Left ventricle myocardium inferior (tissue), 1 donor: ENCODE results near the gene SPATA6L. TPM values are rescaled to one million over a fixed set of nuclear protein-coding genes. Genes with fewer than 3 reads are reported as not detected.

ENCODE experiments used
- DNase-seq: peaks from one replicate; pipeline ENCODE4 v3.0.0-alpha.2; 2020
- H3K27ac ChIP-seq: fragments of 200-600 bp; replicated peaks from 2 replicates; pipeline ENCODE4 v1.8.0; 2021
- H3K27me3 ChIP-seq: fragments of 200-600 bp; 2 replicates; pipeline ENCODE4 v1.8.0; 2021; ENCODE audit warnings: low read depth
- H3K36me3 ChIP-seq: fragments of 200-600 bp; 2 replicates; pipeline ENCODE4 v1.8.0; 2021
- H3K4me1 ChIP-seq: fragments of 200-600 bp; 2 replicates; pipeline ENCODE4 v1.8.0; 2021
- H3K4me3 ChIP-seq: fragments of 200-600 bp; 2 replicates; pipeline ENCODE4 v1.8.0; 2021; ENCODE audit warnings: mild to moderate bottlenecking, moderate library complexity
- H3K9me3 ChIP-seq: fragments of 200-600 bp; replicated peaks from 2 replicates; pipeline ENCODE4 v1.8.0; 2021
- CTCF ChIP-seq: fragments of 200-600 bp; IDR thresholded peaks from 2 replicates; pipeline ENCODE4 v1.8.0; 2021; ENCODE audit warnings: antibody characterized with exemption, mild to moderate bottlenecking, borderline replicate concordance
- intact Hi-C: fragments of 100-400 bp; cut with micrococcal nuclease; formaldehyde crosslinking; loops from one replicate; pipeline ENCODE4 v1.11.0; 2022
- total RNA-seq: library from RNA; stranded (reverse); fragmentation: NEBNext Ultra II Directional; extraction: Animal tissue kit (Norgen Biotek cat#: 25700); gene quantifications from one replicate; pipeline ENCODE4 v1.2.1, GENCODE V29; 2021
- donor health status: DM: no; HTN: yes; CAD: no; lungs with severe emphysema.

SPATA6L gene
- total RNA-seq, 1 donor from 2014 or later, result 0.96 TPM

- no peak for DNase-seq
- Histone ChIP-seq H3K36me3 (no peaks in the 10 kb centered on the region), H3K27me3 (no peaks in the 10 kb centered on the region), H3K27ac (no peak overlapping the region), H3K4me1 (peaks cover 12% of the 10 kb centered on the region), H3K9me3 (no peaks in the 10 kb centered on the region), H3K4me3 (no peak overlapping the region)
- TF ChIP-seq CTCF, result no peak
- intact Hi-C loops, result no loop called here
Observed at GRCh38 chr9:4670591-4670990, 4.3 kb upstream of the SPATA6L start.

GRCh38 chr9:4669890-4670289 lies 3.6 kb upstream of the SPATA6L start:
- H3K27ac ChIP-seq, result no peak overlapping the region
- no peak for TF ChIP-seq CTCF
- no peaks in the 10 kb centered on the region for H3K9me3 ChIP-seq
- no peaks in the 10 kb centered on the region for H3K36me3 ChIP-seq
- peaks cover 19% of the 10 kb centered on the region for H3K4me1 ChIP-seq
- H3K27me3 ChIP-seq, result no peaks in the 10 kb centered on the region
- H3K4me3 ChIP-seq, result no peak overlapping the region
- no peak for DNase-seq
- intact Hi-C loops, result no loop called here

- intact Hi-C loops, result no loop called here
- H3K27me3 ChIP-seq, result no peaks in the 10 kb centered on the region
- no peaks in the 10 kb centered on the region for H3K9me3 ChIP-seq
- no peak for DNase-seq
- H3K4me1 ChIP-seq, result peaks cover 30% of the 10 kb centered on the region
- no peaks in the 10 kb centered on the region for H3K36me3 ChIP-seq
- no peak overlapping the region for H3K27ac ChIP-seq
- no peak for TF ChIP-seq CTCF
- no peak overlapping the region for H3K4me3 ChIP-seq
Observed at GRCh38 chr9:4668604-4669003, 2.3 kb upstream of the SPATA6L start.

GRCh38 chr9:4667681-4668080 lies 1.4 kb upstream of the SPATA6L start:
- Histone ChIP-seq H3K4me3 (no peak overlapping the region), H3K36me3 (no peaks in the 10 kb centered on the region), H3K9me3 (no peaks in the 10 kb centered on the region), H3K27me3 (no peaks in the 10 kb centered on the region), H3K4me1 (peaks cover 39% of the 10 kb centered on the region), H3K27ac (no peak overlapping the region)
- intact Hi-C loops, result no loop called here
- TF ChIP-seq CTCF, result no peak
- DNase-seq, result no peak

- peak overlapping the region; percentile 66 for H3K4me3 ChIP-seq
- no peak overlapping the region for H3K27ac ChIP-seq
- intact Hi-C loops, result no loop called here
- no peaks in the 10 kb centered on the region for H3K27me3 ChIP-seq
- DNase-seq, result no peak
- TF ChIP-seq CTCF, result no peak
- H3K4me1 ChIP-seq, result peaks cover 55% of the 10 kb centered on the region
- H3K36me3 ChIP-seq, result no peaks in the 10 kb centered on the region
- H3K9me3 ChIP-seq, result no peaks in the 10 kb centered on the region
Observed at GRCh38 chr9:4665357-4665756, 923 bp downstream of the SPATA6L start.

- no peak for DNase-seq
- no peak for TF ChIP-seq CTCF
- no peaks in the 10 kb centered on the region for H3K9me3 ChIP-seq
- no peaks in the 10 kb centered on the region for H3K36me3 ChIP-seq
- H3K27me3 ChIP-seq, result no peaks in the 10 kb centered on the region
- H3K4me3 ChIP-seq, result no peak overlapping the region
- peaks cover 55% of the 10 kb centered on the region for H3K4me1 ChIP-seq
- no peak overlapping the region for H3K27ac ChIP-seq
- intact Hi-C loops, result no loop called here
Observed at GRCh38 chr9:4663956-4664355, 2.3 kb downstream of the SPATA6L start.
